HepG2 (cell line): ENCODE data around the gene EPHA6. TPM values are rescaled to one million over a fixed set of nuclear protein-coding genes. Genes with fewer than 3 reads are reported as not detected.

Source experiments
- ATAC-seq: fragments of 200-7000 bp; cut with Tn5 transposase; 3 replicates; pipeline ENCODE4 v1.9.1; 2020; ENCODE audit warnings: mild to moderate bottlenecking, moderate library complexity
- BruUV-seq: library from RNA; stranded (reverse); fragments of 400-500 nt; replicated peaks from 2 replicates; lab custom pipeline; 2021; lab: Mats Ljungman, UMichigan
- CTCF ChIA-PET: fragments of 300-600 bp; formaldehyde crosslinking; extraction: SDS; loops from one replicate; lab custom pipeline; 2021; ENCODE audit warnings: low total read pairs, inconsistent platforms, low intra/inter-chr PET ratio; lab: Yijun Ruan, JAX
- POLR2A ChIA-PET: fragments of 350-600 bp; sonication (Branson Sonifier 250); formaldehyde crosslinking; loops from one replicate; lab custom pipeline; 2020; ENCODE audit warnings: antibody characterized with exemption, inconsistent platforms; lab: Yijun Ruan, JAX
- DNase-seq: peaks from one replicate; pipeline ENCODE4 v3.0.0-alpha.2; 2015; ENCODE audit warnings: low spot score
- FAIRE-seq: peaks from 3 replicates; lab custom pipeline; 2011; peaks lifted over from hg19 to GRCh38; lab: Jason Lieb, UNC
- H2AFZ ChIP-seq: one replicate; pipeline ENCODE4 v1.6.1; 2011; ENCODE audit warnings: low read length, inconsistent platforms
- H3K27ac ChIP-seq: fragments of 300-600 bp; 3 replicates; pipeline ENCODE4 v1.8.0; 2011; ENCODE audit warnings: mixed run types, mild to moderate bottlenecking, mixed read lengths, low read length, inconsistent platforms; ENCODE audit not compliant: insufficient read depth; ENCODE audit errors: extremely low read length
- H3K27me3 ChIP-seq, 2 experiments: fragments of 200-600 bp in 1 of 2; 2 replicates in 1 of 2; 3 replicates in 1 of 2; pipeline versions ENCODE4 v1.6.0 to v1.8.0; 2011; ENCODE audit warnings: low read length in 2 of 2, mild to moderate bottlenecking in 2 of 2, moderate library complexity in 2 of 2, inconsistent platforms in 1 of 2; ENCODE audit not compliant: insufficient read depth in 2 of 2, control insufficient read depth in 1 of 2
- H3K36me3 ChIP-seq, 2 experiments: fragments of 200-600 bp in 1 of 2; replicated peaks in 1 of 2; 2 replicates in 1 of 2; 3 replicates in 1 of 2; pipeline versions ENCODE4 v1.5.1 to v1.8.0; 2011; ENCODE audit warnings: low read length in 2 of 2, inconsistent platforms in 1 of 2; ENCODE audit not compliant: insufficient read depth in 2 of 2, control insufficient read depth in 1 of 2
- H3K4me1 ChIP-seq: 2 replicates; pipeline ENCODE4 v1.5.1; 2012; ENCODE audit warnings: low read length, inconsistent platforms; ENCODE audit not compliant: insufficient read depth
- H3K4me2 ChIP-seq: 2 replicates; pipeline ENCODE4 v1.6.0; 2011; ENCODE audit warnings: low read depth, low read length, inconsistent platforms
- H3K4me3 ChIP-seq, 3 experiments: fragments of 200-600 bp in 1 of 3; sonication (generic), shearing (Covaris generic) in 1 of 3; replicated peaks in 1 of 3; 2 replicates each; pipeline ENCODE4 v1.5.1; 2011 to 2016; ENCODE audit warnings: low read length in 3 of 3, inconsistent platforms in 2 of 3, low read depth in 2 of 3, mild to moderate bottlenecking in 2 of 3, control low read depth in 1 of 3, mixed read lengths in 1 of 3; ENCODE audit not compliant: insufficient read depth in 1 of 3
- H3K79me2 ChIP-seq: one replicate; pipeline ENCODE4 v1.6.1; 2011; ENCODE audit warnings: low read length, inconsistent platforms; ENCODE audit not compliant: insufficient read depth
- H3K9ac ChIP-seq: 2 replicates; pipeline ENCODE4 v1.6.0; 2011; ENCODE audit warnings: mild to moderate bottlenecking, low read depth, low read length, inconsistent platforms; ENCODE audit not compliant: insufficient read depth
- H3K9me3 ChIP-seq: 2 replicates; pipeline ENCODE4 v1.5.1; 2012; ENCODE audit warnings: mild to moderate bottlenecking, low read length
- H4K20me1 ChIP-seq: 2 replicates; pipeline ENCODE4 v1.6.0; 2011; ENCODE audit warnings: inconsistent platforms, mild to moderate bottlenecking, low read length, moderate library complexity; ENCODE audit not compliant: insufficient read depth
- DMAP1 ChIP-seq: IDR thresholded peaks from 2 replicates; pipeline ENCODE4 v1.6.1; 2016
- HDAC1 ChIP-seq: sonication (generic); formaldehyde crosslinking; IDR thresholded peaks from 2 replicates; pipeline ENCODE4 v1.5.1; 2020; ENCODE audit warnings: mild to moderate bottlenecking, missing genetic modification reagents
- HNRNPUL1 ChIP-seq: fragments of 200-400 bp; formaldehyde crosslinking; IDR thresholded peaks from 2 replicates; pipeline ENCODE4 v1.6.1; 2017; ENCODE audit warnings: low read depth, mild to moderate bottlenecking, low read length, moderate library complexity
- NCOR1 ChIP-seq: fragments of 200-600 bp; sonication (generic); IDR thresholded peaks from 2 replicates; pipeline ENCODE4 v1.7.0; 2017; ENCODE audit warnings: antibody characterized with exemption, low read length, borderline replicate concordance
- NR1H2 ChIP-seq: sonication (generic); formaldehyde crosslinking; IDR thresholded peaks from 2 replicates; pipeline ENCODE4 v1.8.1; 2022; ENCODE audit warnings: low read depth, missing genetic modification reagents, borderline replicate concordance
- RBAK ChIP-seq: sonication (generic); formaldehyde crosslinking; IDR thresholded peaks from 2 replicates; pipeline ENCODE4 v1.5.1; 2020; ENCODE audit warnings: mild to moderate bottlenecking, missing genetic modification reagents
- SETDB1 ChIP-seq: sonication (generic); formaldehyde crosslinking; IDR thresholded peaks from 2 replicates; pipeline ENCODE4 v1.5.1; 2020; ENCODE audit warnings: missing genetic modification reagents, mild to moderate bottlenecking, borderline replicate concordance
- SNAI1 ChIP-seq: sonication (generic); formaldehyde crosslinking; IDR thresholded peaks from 2 replicates; pipeline ENCODE4 v1.5.0; 2020; ENCODE audit warnings: mild to moderate bottlenecking, missing genetic modification reagents, borderline replicate concordance
- XRCC5 ChIP-seq: fragments of 200-400 bp; formaldehyde crosslinking; optimal IDR thresholded peaks from 2 replicates; pipeline ENCODE3; 2017; ENCODE audit warnings: mild to moderate bottlenecking, low read length
- ZFY ChIP-seq: sonication (generic); formaldehyde crosslinking; IDR thresholded peaks from 2 replicates; pipeline ENCODE4 v1.4.0; 2020; ENCODE audit warnings: missing genetic modification reagents
- ZNF121 ChIP-seq: sonication (generic); formaldehyde crosslinking; IDR thresholded peaks from 2 replicates; pipeline ENCODE4 v1.5.0; 2020; ENCODE audit warnings: mild to moderate bottlenecking, missing genetic modification reagents
- ZNF232 ChIP-seq: sonication (generic); formaldehyde crosslinking; IDR thresholded peaks from 2 replicates; pipeline ENCODE4 v1.4.0; 2020; ENCODE audit warnings: missing genetic modification reagents, borderline replicate concordance
- ZNF33B ChIP-seq: sonication (generic); formaldehyde crosslinking; IDR thresholded peaks from 2 replicates; pipeline ENCODE4 v1.5.1; 2020; ENCODE audit warnings: mild to moderate bottlenecking, missing genetic modification reagents
- ZNF34 ChIP-seq: sonication (generic); formaldehyde crosslinking; IDR thresholded peaks from 2 replicates; pipeline ENCODE4 v1.4.0; 2020; ENCODE audit warnings: mild to moderate bottlenecking, missing genetic modification reagents, borderline replicate concordance
- ZNF496 ChIP-seq: sonication (generic); formaldehyde crosslinking; IDR thresholded peaks from 2 replicates; pipeline ENCODE4 v1.8.1; 2023; ENCODE audit warnings: mild to moderate bottlenecking, moderate library complexity, missing genetic modification reagents; ENCODE audit not compliant: insufficient replicate concordance
- ZZZ3 ChIP-seq: sonication (generic); formaldehyde crosslinking; IDR thresholded peaks from 2 replicates; pipeline ENCODE4 v1.4.0; 2020; ENCODE audit warnings: missing genetic modification reagents, mild to moderate bottlenecking, borderline replicate concordance
- WGBS: methylation state at CpG from one replicate; pipeline ENCODE4 v1.1.6; 2017; ENCODE audit warnings: low lambda C conversion rate; 5-methylcytosine and 5-hydroxymethylcytosine counted together
- in situ Hi-C: cut with HindIII; loops from 2 replicates; pipeline ENCODE4 v1.10.0; 2017; ENCODE audit warnings: low pct_unique_long_range_greater_than_20kb; ENCODE audit not compliant: extremely low pct_ligation_motif_present
- intact Hi-C: fragments of 100-400 bp; cut with micrococcal nuclease; formaldehyde crosslinking; loops from one replicate; pipeline ENCODE4 v1.10.0; 2022; ENCODE audit not compliant: unreplicated experiment
- polyA plus RNA-seq, 8 experiments: library from polyadenylated mRNA; depleted of rRNA in 3 of 8; stranded (reverse) in 7 of 8; unstranded in 1 of 8; fragments of >200 nt; fragmentation: Illumina TruSeq in 4 of 8; extraction: Trizol in 4 of 8; gene quantifications; 2 replicates each; pipeline versions ENCODE4 v1.2.1 to v1.2.3, GENCODE V29; 2011 to 2016; ENCODE audit warnings: low read depth in 4 of 8, missing spikeins in 1 of 8, mixed read lengths in 1 of 8; ENCODE audit not compliant: insufficient read depth in 1 of 8
- total RNA-seq, 5 experiments: library from RNA; depleted of rRNA; stranded (reverse); fragments of >200 nt; fragmentation: Illumina TruSeq; extraction: Trizol; gene quantifications; 2 replicates each; pipeline ENCODE4 v1.2.3, GENCODE V29; 2016; ENCODE audit warnings: low read depth in 1 of 5
- TF ChIP-seq, protein P1 (sequence below), 2 experiments: fragments of 450-650 bp in 1 of 2; sonication (generic) in 1 of 2; formaldehyde crosslinking; IDR thresholded peaks; 2 replicates each; pipeline versions ENCODE4 v1.5.0 to v1.8.0; 2020 to 2022; ENCODE audit warnings: mild to moderate bottlenecking in 1 of 2, missing genetic modification reagents in 1 of 2
- TF ChIP-seq, protein P2 (sequence below): sonication (generic); formaldehyde crosslinking; IDR thresholded peaks from 2 replicates; pipeline ENCODE4 v1.4.0; 2020; ENCODE audit warnings: missing genetic modification reagents, mild to moderate bottlenecking, borderline replicate concordance

The EPHA6 gene
- total and polyA plus RNA-seq, 2 of the 13 experiments (the other 11 are each of a cell fraction or from before 2014, with no cell fraction given) = not detected

DNA sequence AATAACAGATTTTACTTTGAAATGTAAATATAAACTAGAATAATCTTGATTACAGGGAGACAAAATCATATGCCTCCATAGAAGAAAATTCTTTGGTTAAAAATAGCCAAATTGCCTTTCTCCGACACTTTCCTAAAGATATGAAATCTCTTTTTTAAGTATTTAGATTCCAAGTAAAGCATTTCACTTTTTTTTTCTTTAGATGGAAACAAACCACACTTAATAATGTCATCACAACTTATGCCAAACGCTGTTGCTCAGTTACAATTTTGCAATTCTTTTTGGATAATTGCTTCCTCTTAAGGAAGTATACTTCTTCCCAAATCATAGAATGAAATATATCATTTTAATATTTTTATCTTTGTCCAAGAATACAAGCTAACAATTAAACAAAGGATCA lies 656.1 kb downstream of the EPHA6 start:
- ChIA-PET POLR2A (no interaction called here), CTCF (no interaction called here)
- intact Hi-C loops = no loop called here
- H3K27ac ChIP-seq = no peak overlapping the region
- no peak overlapping the region for H3K4me2 ChIP-seq
- TF ChIP-seq, protein P1, sequence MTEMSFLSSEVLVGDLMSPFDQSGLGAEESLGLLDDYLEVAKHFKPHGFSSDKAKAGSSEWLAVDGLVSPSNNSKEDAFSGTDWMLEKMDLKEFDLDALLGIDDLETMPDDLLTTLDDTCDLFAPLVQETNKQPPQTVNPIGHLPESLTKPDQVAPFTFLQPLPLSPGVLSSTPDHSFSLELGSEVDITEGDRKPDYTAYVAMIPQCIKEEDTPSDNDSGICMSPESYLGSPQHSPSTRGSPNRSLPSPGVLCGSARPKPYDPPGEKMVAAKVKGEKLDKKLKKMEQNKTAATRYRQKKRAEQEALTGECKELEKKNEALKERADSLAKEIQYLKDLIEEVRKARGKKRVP (CRISPR knock-in tag; IDR thresholded peaks at IDR 0.05) = no peak
- TF ChIP-seq ZNF33B (no peak), SNAI1 (CRISPR knock-in tag) (no peak), NR1H2 (no peak)
- in situ Hi-C loops = no loop called here
- H3K4me3 ChIP-seq = no peak overlapping the region
- H3K27me3 ChIP-seq = no peaks in the 10 kb centered on the region
- no TSS peak for BruUV-seq
- no peaks in the 10 kb centered on the region for H3K36me3 ChIP-seq
- no peaks in the 10 kb centered on the region for H3K4me1 ChIP-seq
- no peaks in the 10 kb centered on the region for H3K79me2 ChIP-seq
- no peak overlapping the region for H2AFZ ChIP-seq
- FAIRE-seq (no peak), DNase-seq (no peak), ATAC-seq (no peak)
- WGBS = 19% methylated on average over 2 of the region's 2 CpGs
- H3K9me3 ChIP-seq = no peaks in the 10 kb centered on the region
- no peak overlapping the region for H3K9ac ChIP-seq
- no peaks in the 10 kb centered on the region for H4K20me1 ChIP-seq

DNA sequence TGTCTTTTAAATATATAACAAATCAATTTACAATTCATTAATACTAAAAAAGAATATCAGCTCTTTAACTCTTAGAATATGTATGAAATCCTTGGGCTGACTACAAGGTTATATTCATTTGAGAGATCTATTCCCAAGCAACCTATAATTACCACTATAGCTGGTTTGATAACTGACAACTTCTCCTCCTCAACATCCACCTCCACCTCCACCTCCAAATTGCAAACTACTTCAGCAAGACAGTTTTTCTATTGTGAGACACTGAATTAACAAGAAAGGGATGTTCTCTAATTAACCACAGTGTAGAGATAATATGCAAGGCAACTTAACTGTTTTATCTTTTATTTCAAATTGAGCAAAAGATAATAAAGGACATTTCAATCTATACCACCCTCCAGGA lies 665.3 kb downstream of the EPHA6 start:
- no peak for DNase-seq
- Histone ChIP-seq H3K4me1 (no peaks in the 10 kb centered on the region), H3K36me3 (no peaks in the 10 kb centered on the region), H3K27me3 (no peaks in the 10 kb centered on the region), H2AFZ (no peak overlapping the region), H3K4me3 (no peak overlapping the region), H4K20me1 (no peaks in the 10 kb centered on the region), H3K27ac (no peak overlapping the region), H3K79me2 (no peaks in the 10 kb centered on the region), H3K4me2 (no peak overlapping the region), H3K9ac (no peak overlapping the region), H3K9me3 (no peaks in the 10 kb centered on the region)
- ChIA-PET CTCF (no interaction called here), POLR2A (no interaction called here)
- FAIRE-seq = no peak
- no peak for ATAC-seq
- no peak for TF ChIP-seq ZNF121 (CRISPR knock-in tag)
- TF ChIP-seq, protein P2, sequence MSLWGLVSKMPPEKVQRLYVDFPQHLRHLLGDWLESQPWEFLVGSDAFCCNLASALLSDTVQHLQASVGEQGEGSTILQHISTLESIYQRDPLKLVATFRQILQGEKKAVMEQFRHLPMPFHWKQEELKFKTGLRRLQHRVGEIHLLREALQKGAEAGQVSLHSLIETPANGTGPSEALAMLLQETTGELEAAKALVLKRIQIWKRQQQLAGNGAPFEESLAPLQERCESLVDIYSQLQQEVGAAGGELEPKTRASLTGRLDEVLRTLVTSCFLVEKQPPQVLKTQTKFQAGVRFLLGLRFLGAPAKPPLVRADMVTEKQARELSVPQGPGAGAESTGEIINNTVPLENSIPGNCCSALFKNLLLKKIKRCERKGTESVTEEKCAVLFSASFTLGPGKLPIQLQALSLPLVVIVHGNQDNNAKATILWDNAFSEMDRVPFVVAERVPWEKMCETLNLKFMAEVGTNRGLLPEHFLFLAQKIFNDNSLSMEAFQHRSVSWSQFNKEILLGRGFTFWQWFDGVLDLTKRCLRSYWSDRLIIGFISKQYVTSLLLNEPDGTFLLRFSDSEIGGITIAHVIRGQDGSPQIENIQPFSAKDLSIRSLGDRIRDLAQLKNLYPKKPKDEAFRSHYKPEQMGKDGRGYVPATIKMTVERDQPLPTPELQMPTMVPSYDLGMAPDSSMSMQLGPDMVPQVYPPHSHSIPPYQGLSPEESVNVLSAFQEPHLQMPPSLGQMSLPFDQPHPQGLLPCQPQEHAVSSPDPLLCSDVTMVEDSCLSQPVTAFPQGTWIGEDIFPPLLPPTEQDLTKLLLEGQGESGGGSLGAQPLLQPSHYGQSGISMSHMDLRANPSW (CRISPR knock-in tag) = no peak
- TF ChIP-seq ZZZ3 (CRISPR knock-in tag) = no peak
- TF ChIP-seq HNRNPUL1 = no peak
- TF ChIP-seq DMAP1 (CRISPR knock-in tag) = no peak
- TF ChIP-seq ZNF232 (CRISPR knock-in tag) = no peak
- no peak for TF ChIP-seq NCOR1
- no peak for TF ChIP-seq SETDB1 (CRISPR knock-in tag)
- no peak for TF ChIP-seq RBAK (CRISPR knock-in tag)
- no peak for TF ChIP-seq HDAC1 (CRISPR knock-in tag)
- TF ChIP-seq ZNF496 = no peak
- no peak for TF ChIP-seq ZFY
- TF ChIP-seq ZNF34 = no peak
- TF ChIP-seq XRCC5 = no peak
- no TSS peak for BruUV-seq
- intact Hi-C loops = no loop called here
- in situ Hi-C loops = no loop called here
